Pancreas (tissue), 10 donors: ENCODE measurements around the gene NDC1. TPM values are rescaled to one million over a fixed set of nuclear protein-coding genes. Genes with fewer than 3 reads are reported as not detected.
A peak's percentile ranks its signal among the peaks of the same experiment; 100 is the strongest.

ENCODE experiments used
- ATAC-seq, 4 donors: fragments of 200-7000 bp; cut with Tn5 transposase; one replicate each; pipeline versions ENCODE4 v1.8.0 to v1.9.1; 2020; ENCODE audit warnings: mild to moderate bottlenecking in 4 of 4, moderate library complexity in 4 of 4
- DNase-seq, 6 donors: peaks; one replicate each; pipeline ENCODE4 v3.0.0-alpha.2; 2020
- FAIRE-seq: peaks from 2 replicates; lab custom pipeline; 2012; peaks lifted over from hg19 to GRCh38; lab: Jason Lieb, UNC
- H3K27ac ChIP-seq, 4 donors: fragments of 200-600 bp; sonication (generic); 1 replicate in 3 of 4; 2 replicates in 1 of 4; pipeline versions ENCODE4 v1.5.0 to v1.8.0; 2020
- H3K27me3 ChIP-seq, 4 donors: fragments of 200-600 bp; one replicate each; pipeline ENCODE4 v1.8.0; 2021
- H3K36me3 ChIP-seq, 3 donors: fragments of 200-600 bp; sonication (generic) in 1 of 3; one replicate each; pipeline versions ENCODE4 v1.5.0 to v1.8.0; 2020 to 2021
- H3K4me1 ChIP-seq, 3 donors: fragments of 200-600 bp; one replicate each; pipeline ENCODE4 v1.8.0; 2021
- H3K4me3 ChIP-seq, 4 donors: fragments of 200-600 bp; sonication (generic) in 2 of 4; one replicate each; pipeline versions ENCODE4 v1.5.0 to v1.8.0; 2020 to 2021
- H3K9me3 ChIP-seq, 4 donors: fragments of 200-600 bp; one replicate each; pipeline ENCODE4 v1.8.0; 2021
- CTCF ChIP-seq, 4 donors: fragments of 200-600 bp; sonication (generic) in 3 of 4; IDR thresholded peaks; one replicate each; pipeline versions ENCODE4 v1.5.0 to v1.8.0; 2021; ENCODE audit warnings: antibody characterized with exemption in 4 of 4
- WGBS, 2 donors: extraction: QIAGEN DNeasy Blood & Tissue Kit; methylation state at CpG; one replicate each; pipeline ENCODE4 v1.1.7; 2013; 5-methylcytosine and 5-hydroxymethylcytosine counted together
- intact Hi-C, 3 donors: fragments of 100-400 bp; cut with DNase I; formaldehyde crosslinking; loops; one replicate each; pipeline versions ENCODE4 v1.11.1 to v1.14.2; 2022
- polyA plus RNA-seq, 2 donors: library from polyadenylated mRNA; stranded (reverse); fragments of 200-250 nt; gene quantifications; one replicate each; pipeline ENCODE4 v1.2.3, GENCODE V29; 2013
- total RNA-seq, 6 donors: library from RNA; stranded (reverse); fragmentation: NEBNext Ultra II Directional in 4 of 6; extraction: Animal tissue kit (Norgen Biotek cat#: 25700) in 4 of 6; gene quantifications; one replicate each; pipeline versions ENCODE4 v1.2.1 to v1.2.4, GENCODE V29; 2021 to 2023
- donor health status: healthy with polysubstance abuse.
- donor health status: DM: no; HTN: no; CAD: no; lungs with moderate emphysema.
- donor health status: DM: no; HTN: no; CAD: no.
- donor health status: control.
- donor health status: control.
- donor health status: Bipolar disorder and iron deficiency.
- donor health status: DM: yes; HTN: yes; CAD: no.
- donor health status: DM: no; HTN: no; CAD: no.
- donor health status: DM: no; HTN: no; CAD: no.
- donor health status: DM: yes; HTN: yes; CAD: no.

Gene NDC1
- total and polyA plus RNA-seq, 8 donors = 1.6 to 7.4 (median 4.7) TPM

GRCh38 chr1:53862507-53862906 lies 24.4 kb upstream of the NDC1 start:
- Histone ChIP-seq H3K9me3 (no peaks in the 10 kb centered on the region), H3K4me3 (no peak overlapping the region), H3K36me3 (peaks cover 0 to 23% (median 4%) of the 10 kb centered on the region in 3 donors), H3K27me3 (no peaks in the 10 kb centered on the region), H3K27ac (no peak overlapping the region), H3K4me1 (no peaks in the 10 kb centered on the region)
- DNase-seq (no peak), ATAC-seq (no peak), FAIRE-seq (no peak)
- WGBS, 2 donors = 76 to 77% methylated on average over 7 of the region's 7 CpGs
- no peak for TF ChIP-seq CTCF (IDR thresholded peaks at IDR 0.05)
- intact Hi-C loops = no loop called here

- DNase-seq = peak in 2 of 6 donors; percentile 15 to 44
- intact Hi-C loops = no loop called here
- ATAC-seq = peak; percentile 67 to 91 (median 88)
- H3K27ac ChIP-seq = no peak overlapping the region
- no peaks in the 10 kb centered on the region for H3K27me3 ChIP-seq
- peak; percentile 42 to 63 (median 58) for TF ChIP-seq CTCF (IDR thresholded peaks at IDR 0.05)
- H3K36me3 ChIP-seq = peaks cover 0 to 28% (median 4%) of the 10 kb centered on the region in 3 donors
- no peaks in the 10 kb centered on the region for H3K4me1 ChIP-seq
- H3K4me3 ChIP-seq = no peak overlapping the region
- H3K9me3 ChIP-seq = no peaks in the 10 kb centered on the region
- no peak for FAIRE-seq
Observed at GRCh38 chr1:53860967-53861411, 22.9 kb upstream of the NDC1 start.

GRCh38 chr1:53851571-53852285 lies 13.6 kb upstream of the NDC1 start:
- WGBS, 2 donors = 83 to 84% methylated on average over 9 of the region's 9 CpGs
- intact Hi-C loops = no loop called here
- H3K27ac ChIP-seq = no peak overlapping the region
- peaks cover 0 to 27% (median 4%) of the 10 kb centered on the region in 3 donors for H3K36me3 ChIP-seq
- no peaks in the 10 kb centered on the region for H3K9me3 ChIP-seq
- no peaks in the 10 kb centered on the region for H3K4me1 ChIP-seq
- no peak overlapping the region for H3K4me3 ChIP-seq
- no peak for FAIRE-seq
- no peaks in the 10 kb centered on the region for H3K27me3 ChIP-seq
- TF ChIP-seq CTCF (IDR thresholded peaks at IDR 0.05) = no peak
- peak in 2 of 4 donors; percentile 76 to 80 for ATAC-seq
- DNase-seq = peak in 1 of 6 donors; percentile 10

GRCh38 chr1:53850082-53850673 lies 12.1 kb upstream of the NDC1 start:
- no peak overlapping the region for H3K4me3 ChIP-seq
- no peaks in the 10 kb centered on the region for H3K4me1 ChIP-seq
- H3K27me3 ChIP-seq = no peaks in the 10 kb centered on the region
- WGBS, 2 donors = 83 to 86% methylated on average over 7 of the region's 7 CpGs
- DNase-seq (no peak), FAIRE-seq (no peak), ATAC-seq (no peak)
- H3K36me3 ChIP-seq = peaks cover 0 to 11% (median 4%) of the 10 kb centered on the region in 3 donors
- no peak for TF ChIP-seq CTCF (IDR thresholded peaks at IDR 0.05)
- no peak overlapping the region for H3K27ac ChIP-seq
- intact Hi-C loops = no loop called here
- H3K9me3 ChIP-seq = no peaks in the 10 kb centered on the region

GRCh38 chr1:53847980-53848379 lies 9.9 kb upstream of the NDC1 start:
- Histone ChIP-seq H3K9me3 (no peaks in the 10 kb centered on the region), H3K4me1 (no peaks in the 10 kb centered on the region), H3K27me3 (no peaks in the 10 kb centered on the region), H3K36me3 (no peaks in the 10 kb centered on the region), H3K4me3 (no peak overlapping the region), H3K27ac (no peak overlapping the region)
- intact Hi-C loops = no loop called here
- ATAC-seq (no peak), DNase-seq (no peak), FAIRE-seq (no peak)
- 84 to 87% methylated on average over 6 of the region's 6 CpGs for WGBS, 2 donors
- no peak for TF ChIP-seq CTCF (IDR thresholded peaks at IDR 0.05)
